Globus pallidus (tissue), 1 donor: Measurements from ENCODE around the gene UNC80.
A peak's percentile ranks its signal among the peaks of the same experiment; 100 is the strongest.

Source experiments
- DNase-seq: peaks from one replicate; pipeline ENCODE4 v3.0.0-alpha.2; 2015; ENCODE audit warnings: low spot score

Gene UNC80

GRCh38 chr2:209969692-209970091 is 198.1 kb downstream of the UNC80 start:
- DNase-seq: no peak

GRCh38 chr2:209970271-209970670 is 198.6 kb downstream of the UNC80 start:
- no peak for DNase-seq

- DNase-seq: no peak
Measured at GRCh38 chr2:209970711-209971110, 199.1 kb downstream of the UNC80 start.

- no peak for DNase-seq
Measured at GRCh38 chr2:209973328-209973727, 201.7 kb downstream of the UNC80 start.

- DNase-seq: no peak
Measured at GRCh38 chr2:209974576-209974975, 202.9 kb downstream of the UNC80 start.

- DNase-seq: no peak
Measured at GRCh38 chr2:209976698-209977385, 205.2 kb downstream of the UNC80 start.

GRCh38 chr2:209977386-209978239 is 206.0 kb downstream of the UNC80 start:
- DNase-seq: peak; percentile 64

- no peak for DNase-seq
Measured at GRCh38 chr2:209984291-209984690, 212.7 kb downstream of the UNC80 start.

GRCh38 chr2:209985874-209986273 is 214.2 kb downstream of the UNC80 start:
- DNase-seq: peak; percentile 24

GRCh38 chr2:209986415-209986814 is 214.8 kb downstream of the UNC80 start:
- DNase-seq: no peak

- DNase-seq: no peak
Measured at GRCh38 chr2:209988010-209988409, 216.4 kb downstream of the UNC80 start.

- no peak for DNase-seq
Measured at GRCh38 chr2:209990838-209991237, 219.2 kb downstream of the UNC80 start.

- no peak for DNase-seq
Measured at GRCh38 chr2:209993968-209994367, 222.3 kb downstream of the UNC80 start.

GRCh38 chr2:209998596-209998995 is 227.0 kb downstream of the UNC80 start:
- DNase-seq: no peak

GRCh38 chr2:210000464-210001324 is 229.1 kb downstream of the UNC80 start:
- no peak for DNase-seq

- DNase-seq: peak; percentile 94
Measured at GRCh38 chr2:210002158-210003157, 230.8 kb downstream of the UNC80 start, which contains the start of gene RPE. RPE (plus strand) TSS chr2:210002638; CDS start chr2:210002662, 24 bp downstream.

GRCh38 chr2:210003359-210003758 is 231.7 kb downstream of the UNC80 start:
- DNase-seq: no peak

GRCh38 chr2:210004881-210005280 is 233.2 kb downstream of the UNC80 start:
- no peak for DNase-seq

GRCh38 chr2:210007895-210008294 is 236.3 kb downstream of the UNC80 start:
- no peak for DNase-seq

GRCh38 chr2:210009126-210009525 is 237.5 kb downstream of the UNC80 start:
- DNase-seq: no peak

GRCh38 chr2:210009896-210010295 is 238.3 kb downstream of the UNC80 start:
- no peak for DNase-seq
